Hematopoietic multipotent progenitor cell treated with erythropoietin and hydrocortisone succinate and interleukin-3 and kit ligand, for 15 days (in vitro differentiated cells): ENCODE data around the gene LHPP.

Source experiments
- DNase-seq: peaks from one replicate; pipeline ENCODE4 v3.0.0-alpha.2; 2015; ENCODE audit warnings: low spot score

The LHPP gene

GRCh38 chr10:124658591-124659242 is 197.1 kb downstream of the LHPP start:
- DNase-seq = no peak

DNA sequence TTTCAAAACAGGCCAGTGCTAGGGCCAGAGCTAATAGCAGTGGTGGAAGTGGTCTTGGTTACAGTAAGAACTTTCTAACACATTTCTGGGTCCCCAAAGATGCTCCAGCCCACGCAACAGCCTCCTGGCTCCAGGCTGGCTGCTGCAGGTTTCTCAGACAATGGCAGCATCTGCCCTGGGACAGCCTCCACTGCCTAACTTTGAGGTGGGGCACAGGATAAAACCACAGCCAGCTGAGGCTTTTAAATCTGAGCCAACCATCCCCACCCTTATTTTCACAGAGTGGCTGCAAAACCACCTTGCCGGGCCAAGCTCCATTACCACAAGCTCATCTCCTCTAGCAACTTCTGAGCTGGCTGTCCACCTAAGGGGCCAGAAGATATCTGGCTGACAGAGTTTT is 197.8 kb downstream of the LHPP start:
- DNase-seq = no peak

GRCh38 chr10:124660404-124661125 is 198.9 kb downstream of the LHPP start:
- no peak for DNase-seq

DNA sequence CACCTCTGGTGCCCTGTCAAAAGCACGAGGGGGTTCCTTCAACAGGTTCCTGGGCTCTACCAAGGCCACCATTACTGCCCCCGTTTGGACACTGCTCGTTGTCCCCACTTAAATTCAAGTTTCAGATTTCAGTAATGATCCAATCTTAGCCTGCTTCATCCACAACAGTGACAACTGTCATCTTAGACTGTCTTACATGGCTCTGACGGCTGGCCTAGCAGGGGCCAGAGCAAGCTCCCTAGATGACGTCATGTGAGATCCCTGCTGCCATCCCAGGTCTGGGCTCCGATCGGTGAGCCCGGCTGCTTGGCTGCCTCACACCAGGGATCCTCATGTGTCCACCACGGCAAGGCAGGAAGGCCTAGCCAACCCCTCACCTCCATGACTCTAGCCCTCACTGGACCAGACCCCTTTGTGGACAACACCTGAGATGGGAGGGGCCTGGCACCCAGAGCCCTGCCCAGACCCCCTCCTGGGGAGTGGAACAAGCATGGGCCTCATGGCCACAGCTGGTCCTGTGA is 200.1 kb downstream of the LHPP start:
- no peak for DNase-seq

GRCh38 chr10:124663228-124663627 is 201.6 kb downstream of the LHPP start:
- no peak for DNase-seq
